ENCODE results near the gene CISH.

CISH gene

DNA sequence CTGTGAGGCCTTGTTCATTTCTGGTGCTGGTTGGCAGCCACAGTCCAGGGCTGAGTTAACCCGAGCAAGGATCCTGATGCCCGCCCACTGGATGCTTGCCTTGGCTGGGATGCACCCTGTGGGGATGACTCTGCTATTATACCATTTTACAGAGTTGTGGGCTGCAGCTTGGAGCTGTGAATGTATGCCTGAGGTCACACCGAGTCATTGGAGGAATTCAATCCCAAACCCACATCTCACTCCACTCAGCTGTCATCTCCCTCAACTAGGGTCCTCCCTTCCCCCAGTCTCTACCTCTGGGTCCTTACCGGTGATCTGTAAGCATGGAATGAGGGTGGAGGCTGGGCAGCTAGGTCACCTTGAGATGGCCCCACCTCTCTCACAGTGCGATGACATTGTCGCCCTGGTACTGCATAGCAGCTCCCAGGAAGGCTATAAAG is 27.5 kb upstream of the CISH start:
- DNase-seq (ENCODE audit: low spot score): no peak

DNA sequence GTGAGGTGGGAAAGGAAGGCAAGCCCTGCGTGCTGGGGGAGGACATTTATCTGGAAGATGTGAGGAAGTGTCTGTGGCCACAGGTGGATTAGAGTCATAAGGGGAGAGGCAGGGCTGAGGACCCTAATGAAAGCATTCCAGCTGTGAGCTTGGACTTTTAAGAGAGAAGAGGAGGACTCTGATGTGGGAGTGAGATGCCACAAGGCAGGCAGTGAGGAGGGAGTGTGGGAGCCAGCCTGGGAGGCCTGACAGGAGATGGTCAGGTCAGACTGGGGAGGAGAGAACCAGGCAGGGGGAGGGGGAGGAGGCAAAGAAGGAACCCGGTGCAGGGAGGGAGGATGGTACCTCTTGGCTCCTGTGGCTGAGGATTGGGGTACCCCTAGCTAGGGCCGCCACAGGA is 26.4 kb upstream of the CISH start:
- DNase-seq (ENCODE audit: low spot score): no peak
- TF ChIP-seq, protein P1, sequence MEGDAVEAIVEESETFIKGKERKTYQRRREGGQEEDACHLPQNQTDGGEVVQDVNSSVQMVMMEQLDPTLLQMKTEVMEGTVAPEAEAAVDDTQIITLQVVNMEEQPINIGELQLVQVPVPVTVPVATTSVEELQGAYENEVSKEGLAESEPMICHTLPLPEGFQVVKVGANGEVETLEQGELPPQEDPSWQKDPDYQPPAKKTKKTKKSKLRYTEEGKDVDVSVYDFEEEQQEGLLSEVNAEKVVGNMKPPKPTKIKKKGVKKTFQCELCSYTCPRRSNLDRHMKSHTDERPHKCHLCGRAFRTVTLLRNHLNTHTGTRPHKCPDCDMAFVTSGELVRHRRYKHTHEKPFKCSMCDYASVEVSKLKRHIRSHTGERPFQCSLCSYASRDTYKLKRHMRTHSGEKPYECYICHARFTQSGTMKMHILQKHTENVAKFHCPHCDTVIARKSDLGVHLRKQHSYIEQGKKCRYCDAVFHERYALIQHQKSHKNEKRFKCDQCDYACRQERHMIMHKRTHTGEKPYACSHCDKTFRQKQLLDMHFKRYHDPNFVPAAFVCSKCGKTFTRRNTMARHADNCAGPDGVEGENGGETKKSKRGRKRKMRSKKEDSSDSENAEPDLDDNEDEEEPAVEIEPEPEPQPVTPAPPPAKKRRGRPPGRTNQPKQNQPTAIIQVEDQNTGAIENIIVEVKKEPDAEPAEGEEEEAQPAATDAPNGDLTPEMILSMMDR (IDR thresholded peaks at IDR 0.05): no peak
- no peak overlapping the region for H3K27ac ChIP-seq
- no peak overlapping the region for H3K4me3 ChIP-seq

More for the DNA sequence above, 27.5 kb upstream of the CISH start:
- no peak overlapping the region for H3K4me3 ChIP-seq
- no peak overlapping the region for H3K27ac ChIP-seq
- TF ChIP-seq, protein P1 (IDR thresholded peaks at IDR 0.05): no peak

GRCh38 chr3:50637011-50637410 is 25.4 kb upstream of the CISH start:
- no peak overlapping the region for H3K4me3 ChIP-seq
- H3K27ac ChIP-seq: peak overlapping the region in 1 of 2 donors; percentile 36
- TF ChIP-seq, protein P1 (IDR thresholded peaks at IDR 0.05): no peak
- no peak for DNase-seq (ENCODE audit: low spot score)

DNA sequence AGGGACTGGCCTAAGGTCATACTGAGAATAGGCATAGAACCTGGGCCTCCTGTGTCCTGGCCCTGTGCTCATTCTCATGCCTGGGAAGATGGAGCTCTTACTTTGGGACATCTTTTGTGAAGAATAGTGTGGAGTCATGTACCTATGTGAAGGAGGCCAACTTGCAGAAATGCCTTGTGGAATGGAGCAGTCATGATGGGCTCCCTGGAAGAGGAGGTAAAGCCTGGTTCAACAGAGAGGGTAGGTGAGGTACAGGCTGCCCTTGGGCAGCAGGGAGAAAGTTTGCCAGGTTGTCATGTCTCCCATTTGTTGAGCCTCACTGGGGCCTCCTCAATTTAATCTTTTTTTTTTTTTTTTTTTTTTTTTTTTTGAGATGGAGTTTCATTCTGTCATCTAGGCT is 23.5 kb upstream of the CISH start:
- no peak overlapping the region for H3K27ac ChIP-seq
- TF ChIP-seq, protein P1 (IDR thresholded peaks at IDR 0.05): no peak
- no peak for DNase-seq (ENCODE audit: low spot score)
- no peak overlapping the region for H3K4me3 ChIP-seq

DNA sequence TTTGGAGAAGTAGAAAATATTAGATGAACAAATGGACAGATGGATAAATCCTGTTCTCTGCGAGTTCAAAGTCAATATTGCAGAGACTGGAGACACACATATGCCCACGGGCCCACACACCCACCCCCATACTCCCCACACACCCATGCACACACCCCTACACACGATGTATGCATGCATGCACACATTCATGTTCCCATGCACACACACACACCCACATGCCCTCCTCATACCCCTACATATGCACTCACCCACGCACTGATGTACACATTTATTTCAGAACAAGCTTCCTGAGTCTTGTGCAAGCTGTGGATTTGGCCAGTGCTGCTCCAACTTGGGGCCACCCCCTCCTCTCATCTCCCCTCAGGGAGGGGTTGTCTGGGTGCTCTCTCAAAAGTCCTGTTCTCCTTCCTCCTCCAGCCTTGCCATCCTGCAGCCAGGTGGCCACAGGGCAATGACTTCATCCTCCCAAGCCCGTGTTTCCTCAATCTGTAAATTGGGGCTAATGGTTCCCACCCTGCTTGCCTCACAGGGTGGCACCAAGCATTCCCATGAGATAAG is 21.7 kb upstream of the CISH start:
- DNase-seq (ENCODE audit: low spot score): no peak
- TF ChIP-seq, protein P1 (IDR thresholded peaks at IDR 0.05): no peak
- Histone ChIP-seq H3K27ac (no peak overlapping the region), H3K4me3 (no peak overlapping the region)

DNA sequence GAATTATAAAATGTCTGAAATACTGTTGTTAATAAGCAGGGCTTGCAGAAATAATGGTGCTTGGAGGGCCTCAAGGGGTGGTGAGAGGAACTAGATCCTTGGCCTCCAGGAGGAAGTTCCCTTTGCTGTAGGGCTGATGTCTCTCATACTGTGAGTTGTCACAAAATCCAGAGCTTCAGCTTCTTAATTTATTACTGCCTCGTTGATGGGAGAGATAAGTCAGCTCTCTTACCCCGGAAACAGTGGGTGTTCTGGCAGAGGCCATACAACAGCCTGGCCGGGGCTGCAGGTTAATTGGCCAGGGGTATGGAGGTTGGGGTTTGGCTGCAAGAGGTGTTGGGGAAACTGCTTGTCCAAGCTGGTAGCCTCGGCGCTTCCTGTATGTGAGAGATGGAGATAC is 20.9 kb upstream of the CISH start:
- no peak overlapping the region for H3K27ac ChIP-seq
- no peak for DNase-seq (ENCODE audit: low spot score)
- TF ChIP-seq, protein P1 (IDR thresholded peaks at IDR 0.05): no peak

DNA sequence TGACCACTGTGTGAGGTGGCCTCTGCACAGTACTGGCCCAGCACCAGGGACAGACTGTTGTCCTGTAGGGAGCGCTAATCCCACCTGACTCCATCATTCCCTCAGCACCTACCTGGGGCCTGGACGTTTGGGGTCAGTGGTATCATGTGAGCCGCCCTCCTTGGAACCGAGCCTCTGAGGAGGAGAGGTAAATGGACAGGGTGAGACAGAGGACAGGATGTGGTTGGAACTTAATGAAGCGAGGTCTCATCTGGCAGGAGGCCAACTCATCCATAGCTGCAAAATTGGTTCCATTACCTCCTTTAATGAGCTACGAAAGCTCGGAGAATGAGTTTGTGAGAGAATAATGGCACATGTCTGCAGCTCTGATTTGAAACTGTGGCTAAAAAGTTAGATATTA is 19.3 kb upstream of the CISH start:
- no peak for DNase-seq (ENCODE audit: low spot score)
- no peak overlapping the region for H3K27ac ChIP-seq
- no peak overlapping the region for H3K4me3 ChIP-seq
- TF ChIP-seq, protein P1 (IDR thresholded peaks at IDR 0.05): no peak

More for the DNA sequence above, 20.9 kb upstream of the CISH start:
- no peak overlapping the region for H3K4me3 ChIP-seq

All from coronary artery (tissue), 2 donors.